LNCaP clone FGC (cell line): Measurements from ENCODE around the gene ARHGAP11A.

ENCODE experiments used
- DNase-seq: peaks from one replicate; pipeline ENCODE4 v3.0.0-alpha.2; 2011; ENCODE audit warnings: low read depth
- H3K4me3 ChIP-seq: 2 replicates; pipeline ENCODE4 v1.5.1; 2011; ENCODE audit warnings: mild to moderate bottlenecking, low read depth, low read length, control low read depth
- TF ChIP-seq, protein P1 (sequence below): IDR thresholded peaks from 2 replicates; pipeline ENCODE4 v1.5.1; 2012; ENCODE audit warnings: mild to moderate bottlenecking; ENCODE audit not compliant: control insufficient read depth, insufficient read depth; ENCODE audit errors: extremely low read depth

ARHGAP11A gene

GRCh38 chr15:32637704-32638103 lies 22.4 kb downstream of the ARHGAP11A start:
- no peak overlapping the region for H3K4me3 ChIP-seq
- DNase-seq, result no peak
- TF ChIP-seq, protein P1, sequence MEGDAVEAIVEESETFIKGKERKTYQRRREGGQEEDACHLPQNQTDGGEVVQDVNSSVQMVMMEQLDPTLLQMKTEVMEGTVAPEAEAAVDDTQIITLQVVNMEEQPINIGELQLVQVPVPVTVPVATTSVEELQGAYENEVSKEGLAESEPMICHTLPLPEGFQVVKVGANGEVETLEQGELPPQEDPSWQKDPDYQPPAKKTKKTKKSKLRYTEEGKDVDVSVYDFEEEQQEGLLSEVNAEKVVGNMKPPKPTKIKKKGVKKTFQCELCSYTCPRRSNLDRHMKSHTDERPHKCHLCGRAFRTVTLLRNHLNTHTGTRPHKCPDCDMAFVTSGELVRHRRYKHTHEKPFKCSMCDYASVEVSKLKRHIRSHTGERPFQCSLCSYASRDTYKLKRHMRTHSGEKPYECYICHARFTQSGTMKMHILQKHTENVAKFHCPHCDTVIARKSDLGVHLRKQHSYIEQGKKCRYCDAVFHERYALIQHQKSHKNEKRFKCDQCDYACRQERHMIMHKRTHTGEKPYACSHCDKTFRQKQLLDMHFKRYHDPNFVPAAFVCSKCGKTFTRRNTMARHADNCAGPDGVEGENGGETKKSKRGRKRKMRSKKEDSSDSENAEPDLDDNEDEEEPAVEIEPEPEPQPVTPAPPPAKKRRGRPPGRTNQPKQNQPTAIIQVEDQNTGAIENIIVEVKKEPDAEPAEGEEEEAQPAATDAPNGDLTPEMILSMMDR, result no peak

DNA sequence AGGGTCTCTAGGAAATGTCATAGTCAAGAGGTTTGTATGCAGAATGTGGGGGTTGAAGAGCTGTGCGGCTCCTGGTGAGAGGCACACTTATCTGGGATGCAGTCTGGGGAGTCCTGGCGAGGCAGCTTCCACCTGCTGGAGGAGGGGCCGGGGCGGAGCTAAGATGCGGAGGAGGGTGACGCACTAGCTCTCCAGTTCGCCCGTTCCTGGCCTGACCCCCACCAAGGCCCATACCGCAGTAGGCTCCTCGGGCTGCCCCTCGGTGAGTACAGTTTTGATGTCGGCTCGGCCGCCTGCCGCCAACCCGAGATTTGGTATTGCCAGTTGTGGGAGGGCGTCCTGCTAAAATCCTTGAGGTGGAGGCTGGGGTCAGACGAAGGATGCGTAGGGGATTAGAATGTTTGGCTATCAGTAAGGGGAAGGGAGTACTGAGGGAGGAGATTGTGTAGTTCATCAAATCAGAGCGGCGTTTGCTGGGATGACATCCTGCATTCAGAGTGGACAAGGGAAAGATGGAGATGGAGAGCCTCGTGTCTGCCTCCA lies 26.3 kb downstream of the ARHGAP11A start, which contains the start of gene SCG5:
TSS of gene SCG5 (plus strand) at position 194 of the 543 bp plus-strand sequence. CDS start 1,883 bp downstream, outside the sequence.
- no peak within 1 kb of the TSS for H3K4me3 ChIP-seq
- DNase-seq, result no peak
- TF ChIP-seq, protein P1, result no peak

DNA sequence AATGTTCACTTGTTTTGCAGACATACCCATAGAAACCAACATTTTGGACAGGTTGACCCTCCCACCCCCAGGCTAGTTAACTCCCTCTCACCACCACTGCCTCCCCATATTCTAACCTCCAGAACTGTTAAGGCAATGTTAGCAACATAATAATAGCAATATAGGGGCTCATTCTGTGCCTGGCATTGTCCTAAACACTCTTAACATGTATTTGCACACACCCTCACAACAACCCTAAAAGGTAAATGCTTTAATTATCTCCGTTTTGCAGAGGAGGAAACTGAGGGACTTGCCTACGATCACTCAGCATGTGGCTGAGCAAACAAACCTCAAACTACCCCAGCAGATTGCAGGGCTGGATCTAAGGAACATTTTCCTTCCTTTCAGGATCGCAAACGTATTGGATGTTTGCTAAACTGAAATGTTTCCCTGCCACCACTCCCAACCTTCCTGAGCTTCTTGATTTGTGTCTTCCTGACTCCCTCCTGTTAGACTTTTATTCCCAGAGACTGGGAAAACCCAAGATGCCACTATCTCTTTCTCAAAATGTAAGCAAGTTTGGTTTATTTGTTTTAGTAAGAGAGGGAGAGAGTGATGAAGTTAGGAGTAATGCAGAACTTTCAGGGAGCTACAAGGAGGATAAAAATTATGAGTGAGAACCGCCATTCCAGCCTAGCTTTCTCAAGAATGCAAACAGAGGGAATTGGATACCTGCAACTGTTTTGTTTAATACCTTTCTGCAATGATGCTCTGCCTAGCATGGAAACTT lies 27.5 kb downstream of the ARHGAP11A start:
- H3K4me3 ChIP-seq, result no peak overlapping the region
- no peak for DNase-seq
- TF ChIP-seq, protein P1, result no peak

GRCh38 chr15:32643907-32644445 lies 28.7 kb downstream of the ARHGAP11A start:
- TF ChIP-seq, protein P1, result no peak
- no peak overlapping the region for H3K4me3 ChIP-seq
- no peak for DNase-seq

GRCh38 chr15:32646291-32646690 lies 31.0 kb downstream of the ARHGAP11A start:
- no peak overlapping the region for H3K4me3 ChIP-seq
- TF ChIP-seq, protein P1, result no peak
- no peak for DNase-seq

GRCh38 chr15:32649342-32649741 lies 34.0 kb downstream of the ARHGAP11A start:
- TF ChIP-seq, protein P1, result peak; percentile 54

More at GRCh38 chr15:32649342-32649741, 34.0 kb downstream of the ARHGAP11A start:
- H3K4me3 ChIP-seq, result no peak overlapping the region
- no peak for DNase-seq
